ENCODE data around the gene CHRNA10.

CHRNA10 gene

DNA sequence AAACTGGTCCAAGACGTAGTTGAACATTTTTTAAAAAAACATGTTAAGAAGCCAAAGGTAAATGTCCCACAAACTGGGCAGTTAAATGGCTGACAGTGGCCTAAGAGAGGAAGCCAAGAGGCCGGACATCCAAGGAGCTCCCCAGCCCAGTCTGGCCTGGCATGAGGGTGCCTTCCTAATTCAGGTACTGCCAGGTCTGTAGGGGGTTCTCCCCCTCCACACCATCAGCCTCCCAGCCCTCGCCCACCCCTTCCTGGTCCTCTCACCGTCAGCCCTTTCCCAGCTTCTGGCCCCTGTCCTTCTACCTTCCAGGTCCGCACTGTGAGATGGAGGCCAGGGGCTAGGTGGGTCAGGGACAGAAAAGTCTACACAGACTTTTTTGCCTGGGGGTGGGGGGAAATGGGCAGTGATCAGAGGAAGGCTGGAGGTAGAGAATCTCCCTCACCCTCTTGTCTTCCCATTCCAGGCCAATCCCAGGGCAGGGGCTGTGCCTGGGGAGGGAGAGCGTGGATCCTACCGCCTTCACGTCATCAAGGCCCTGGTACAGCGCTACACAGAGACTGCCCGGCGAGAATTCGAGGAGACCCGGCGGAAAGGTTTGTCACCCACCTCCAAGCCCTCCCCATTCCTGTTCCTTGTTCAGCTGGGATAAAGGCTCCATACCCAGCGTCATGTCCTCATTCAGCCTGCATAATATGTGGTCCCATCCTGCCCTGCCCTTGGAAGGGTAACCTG lies 35.4 kb downstream of the CHRNA10 start:
- in situ Hi-C loops (cut with MboI; ENCODE audit: low sequenced_read_pairs), result no loop called here

DNA sequence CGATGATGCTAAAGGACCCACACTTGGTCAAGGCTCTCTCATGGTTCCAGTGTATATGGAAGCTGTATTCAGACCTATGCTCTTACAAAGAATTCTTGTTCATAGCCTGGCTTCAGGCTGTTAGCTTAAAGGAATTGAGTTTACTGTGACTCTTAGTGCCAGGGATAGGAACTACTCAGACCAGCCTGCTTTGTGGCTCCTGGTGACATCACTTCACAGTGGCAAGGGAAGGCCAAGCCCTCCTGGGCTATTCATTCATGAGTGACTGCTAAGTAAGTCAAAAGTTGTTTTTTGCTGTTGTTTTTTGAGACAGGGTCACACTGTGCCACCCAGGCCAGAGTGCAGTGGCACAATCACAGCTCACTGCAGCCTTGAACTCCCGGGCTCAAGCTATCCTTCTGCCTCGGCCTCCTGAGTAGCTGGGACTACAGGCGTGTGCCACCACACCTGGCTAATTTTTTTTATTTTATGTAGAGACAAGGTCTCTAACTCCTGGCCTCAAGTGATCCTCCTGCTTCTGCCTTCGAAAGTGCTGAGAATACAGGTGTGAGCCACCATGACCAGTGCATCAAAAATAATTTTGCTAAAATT lies 39.0 kb downstream of the CHRNA10 start:
- in situ Hi-C loops (cut with MboI; ENCODE audit: low sequenced_read_pairs), result no loop called here

DNA sequence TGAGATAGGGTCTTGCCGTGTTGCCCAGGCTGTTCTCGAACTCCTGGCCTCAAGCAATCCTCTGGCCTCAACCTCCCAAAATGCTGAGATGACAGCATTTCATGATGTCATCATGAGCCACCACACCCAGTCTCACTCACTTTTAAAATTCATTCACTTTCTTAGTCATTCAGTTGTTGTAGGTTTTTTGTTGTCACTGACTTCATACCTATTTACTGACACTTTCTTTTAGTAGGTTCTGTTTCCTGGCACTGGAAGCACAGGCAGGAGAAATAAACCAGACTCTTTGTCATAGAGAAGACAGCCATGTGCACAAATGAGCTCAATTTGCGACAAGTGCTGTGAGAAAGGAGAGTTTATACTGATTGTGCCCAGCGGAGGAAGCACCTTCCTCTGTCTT lies 39.9 kb downstream of the CHRNA10 start:
- in situ Hi-C loops (cut with MboI; ENCODE audit: low sequenced_read_pairs), result no loop called here

DNA sequence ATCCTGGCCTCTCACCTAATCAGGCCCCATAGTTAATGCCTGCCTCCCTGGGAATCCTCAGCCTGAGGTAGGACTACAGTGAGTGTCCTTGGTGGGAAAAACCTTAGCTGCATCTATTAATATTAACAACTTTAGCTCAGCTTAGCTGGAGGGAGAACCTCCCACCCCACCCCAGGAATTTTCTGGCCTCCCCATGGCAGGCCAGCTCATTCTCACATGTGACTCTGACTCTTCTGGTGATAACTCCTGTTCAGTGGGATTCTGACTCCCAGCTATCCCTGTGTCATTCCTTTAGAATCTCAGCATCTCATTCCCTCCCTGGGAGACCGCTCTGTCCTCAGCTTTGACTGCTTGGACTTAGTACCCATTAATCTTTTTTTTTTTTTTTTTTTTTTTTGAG lies 43.9 kb downstream of the CHRNA10 start:
- in situ Hi-C loops (cut with MboI; ENCODE audit: low sequenced_read_pairs), result no loop called here

DNA sequence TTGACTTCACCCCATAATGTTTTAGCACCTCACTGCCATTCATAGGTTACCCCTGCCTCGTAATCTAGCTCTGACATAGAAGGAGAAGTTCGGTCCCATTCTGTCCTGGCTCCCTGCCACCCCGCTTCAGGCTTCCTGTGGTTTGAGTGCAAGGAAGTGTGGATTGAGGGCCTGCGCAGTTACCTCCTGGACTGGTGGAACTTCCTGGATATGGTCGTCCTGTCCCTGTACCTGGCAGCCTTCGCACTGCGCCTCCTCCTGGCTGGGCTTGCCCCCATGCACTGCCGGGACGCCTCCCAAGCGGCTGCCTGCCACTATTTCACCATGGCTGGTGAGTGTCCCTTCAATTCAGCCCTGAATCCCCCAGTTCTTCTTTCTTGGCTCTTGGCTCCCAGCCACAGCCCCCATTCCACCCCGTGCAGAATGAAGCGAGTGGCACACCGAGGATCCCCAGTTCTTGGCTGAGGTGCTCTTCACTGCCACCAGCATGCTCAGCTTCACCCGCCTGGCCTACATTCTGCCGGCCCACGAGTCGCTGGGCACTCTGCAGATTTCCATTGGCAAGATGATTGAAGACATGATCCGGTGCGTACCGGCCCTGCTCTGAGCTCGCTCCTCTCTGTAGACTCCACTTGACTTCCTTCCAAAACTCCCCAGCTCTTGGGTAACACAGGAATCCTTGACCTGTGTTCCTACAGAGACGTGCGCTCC lies 44.8 kb downstream of the CHRNA10 start:
- in situ Hi-C loops (cut with MboI; ENCODE audit: low sequenced_read_pairs), result no loop called here

DNA sequence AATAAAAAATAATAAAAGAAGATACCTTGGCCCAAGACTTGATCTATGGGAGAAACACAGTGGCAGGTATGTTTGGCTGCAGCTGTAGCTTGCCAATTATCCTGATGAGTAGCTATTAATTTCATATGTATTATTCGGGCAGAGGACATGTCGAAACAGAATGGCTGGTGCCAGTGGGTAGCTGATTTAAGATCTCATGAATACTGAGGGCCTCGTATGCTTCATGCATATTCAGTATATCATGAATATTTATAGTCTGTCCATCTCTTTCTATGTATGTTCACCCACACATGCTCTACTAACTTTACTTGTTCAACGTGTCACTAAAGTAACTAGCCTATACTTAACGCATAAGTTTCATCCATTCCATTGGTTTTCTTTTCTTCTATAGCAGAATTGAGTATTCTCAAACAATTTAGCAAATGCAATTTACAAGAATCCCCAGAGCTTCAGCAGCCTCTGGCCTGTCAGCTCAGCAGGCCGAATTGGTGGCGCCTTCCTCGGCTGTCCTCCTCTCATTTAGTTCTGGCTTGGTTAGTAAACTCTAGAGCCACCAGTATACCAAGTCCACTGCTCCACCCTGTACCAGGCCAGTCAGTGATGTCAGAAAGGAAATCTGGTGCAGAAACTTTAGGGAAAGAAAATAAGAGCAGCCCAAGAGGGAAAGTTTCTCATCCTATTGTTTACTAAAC lies 47.3 kb downstream of the CHRNA10 start:
- in situ Hi-C loops (cut with MboI; ENCODE audit: low sequenced_read_pairs), result no loop called here

DNA sequence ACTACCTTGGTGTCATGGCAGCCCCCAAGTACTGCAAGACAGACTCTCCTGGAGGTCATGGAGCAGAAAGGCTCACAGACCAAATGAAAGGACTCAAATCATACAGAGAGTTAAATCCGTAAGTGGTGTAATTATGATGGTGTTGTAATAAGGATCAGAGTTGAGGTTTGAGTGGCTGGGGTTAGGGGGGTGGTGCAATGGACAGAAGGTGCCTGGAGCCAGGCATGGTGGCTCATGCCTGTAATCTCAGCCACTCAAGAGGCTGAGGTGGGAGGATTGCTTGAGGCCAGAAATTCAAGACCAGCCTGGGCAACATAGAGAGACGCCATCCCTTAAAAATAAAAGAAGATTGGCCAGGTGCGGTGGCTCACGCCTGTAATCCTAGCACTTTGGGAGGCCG lies 48.1 kb downstream of the CHRNA10 start:
- in situ Hi-C loops (cut with MboI; ENCODE audit: low sequenced_read_pairs), result no loop called here

DNA sequence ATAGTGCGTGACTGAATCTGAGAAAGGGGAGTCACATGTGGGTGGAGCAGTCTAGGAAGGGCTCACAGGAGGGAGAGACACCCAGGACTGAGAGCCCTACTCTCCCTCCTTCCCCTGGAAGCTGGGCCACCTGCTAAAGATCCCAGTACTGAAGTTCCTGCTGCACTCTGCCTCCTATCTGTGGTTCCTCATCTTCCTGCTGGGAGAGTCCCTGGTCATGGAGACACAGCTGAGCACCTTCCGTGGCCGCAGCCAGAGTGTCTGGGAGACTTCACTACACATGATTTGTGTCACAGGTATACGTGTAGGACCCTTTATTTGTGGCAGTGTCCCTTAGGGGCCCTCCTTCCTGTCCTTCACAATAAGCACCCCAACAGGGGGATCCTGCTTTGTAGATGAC lies 48.7 kb downstream of the CHRNA10 start:
- in situ Hi-C loops (cut with MboI; ENCODE audit: low sequenced_read_pairs), result no loop called here

DNA sequence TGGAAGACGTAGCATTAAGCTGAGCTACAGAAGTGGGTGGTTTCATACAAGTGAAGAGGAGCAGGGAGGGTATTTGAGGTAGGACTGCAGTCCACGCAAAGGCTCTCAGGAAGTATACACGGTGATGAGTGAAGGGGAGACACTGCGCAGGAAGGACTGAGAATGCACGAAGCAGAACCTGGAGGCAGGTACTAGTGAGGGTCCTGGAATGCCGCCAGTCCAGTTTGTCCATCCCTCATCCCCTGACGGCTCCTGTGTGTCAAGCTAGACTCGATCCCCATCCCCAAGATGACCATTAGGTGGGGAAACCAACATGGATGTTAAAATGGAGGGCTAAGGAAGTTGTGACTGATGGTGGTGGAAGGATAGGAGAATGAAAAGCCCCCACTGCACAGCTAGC lies 53.2 kb downstream of the CHRNA10 start:
- in situ Hi-C loops (cut with MboI; ENCODE audit: low sequenced_read_pairs), result no loop called here

DNA sequence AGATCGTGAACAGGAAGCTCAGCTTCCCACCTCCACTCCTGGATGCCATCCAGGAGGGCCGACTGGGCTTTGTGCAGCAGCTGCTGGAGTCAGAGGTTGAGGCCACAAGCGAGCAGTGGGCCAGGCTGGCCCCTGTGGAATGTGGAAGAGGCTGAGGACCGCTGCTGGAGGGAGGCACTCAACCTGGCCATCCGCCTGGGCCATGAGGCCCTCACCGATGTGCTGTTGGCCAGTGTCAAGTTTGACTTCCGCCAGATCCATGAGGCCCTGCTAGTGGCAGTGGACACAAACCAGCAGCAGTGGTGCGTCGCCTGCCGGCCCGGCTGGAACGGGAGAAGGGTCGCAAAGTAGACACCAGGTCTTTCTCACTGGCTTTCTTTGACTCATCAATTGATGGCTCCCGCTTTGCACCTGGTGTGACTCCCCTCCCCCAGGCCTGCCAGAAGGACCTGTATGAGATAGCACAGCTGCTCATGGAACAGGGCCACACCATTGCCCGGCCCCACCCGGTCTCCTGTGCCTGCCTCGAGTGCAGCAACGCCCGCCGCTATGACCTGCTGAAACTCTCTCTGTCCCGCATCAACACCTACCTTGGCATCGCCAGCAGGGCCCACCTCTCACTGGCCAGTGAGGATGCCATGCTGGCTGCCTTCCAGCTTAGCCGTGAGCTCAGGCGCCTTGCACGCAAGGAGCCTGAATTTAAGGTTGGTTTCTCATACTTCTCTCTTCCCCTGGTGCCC lies 54.3 kb downstream of the CHRNA10 start:
- in situ Hi-C loops (cut with MboI; ENCODE audit: low sequenced_read_pairs), result no loop called here

DNA sequence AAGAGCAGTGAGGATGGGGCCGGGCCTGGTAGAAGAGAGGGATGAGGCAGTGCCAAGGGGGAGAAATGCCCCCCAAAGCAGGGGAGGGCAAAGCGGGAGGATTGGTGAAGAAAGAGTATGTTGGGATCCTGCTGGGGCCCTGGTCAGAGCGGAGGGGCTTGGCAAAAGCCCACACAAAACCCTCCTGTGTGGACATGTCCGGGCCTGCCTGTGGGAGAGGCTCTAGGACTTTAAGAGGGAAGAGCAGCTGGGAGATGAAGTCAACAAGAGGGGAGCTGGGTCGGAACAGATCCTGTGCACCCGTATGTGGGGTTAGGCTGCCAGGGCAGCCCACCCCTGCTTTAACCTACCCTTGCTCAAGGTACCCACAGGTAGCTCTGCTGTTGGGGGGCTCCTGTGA lies 55.2 kb downstream of the CHRNA10 start:
- in situ Hi-C loops (cut with MboI; ENCODE audit: low sequenced_read_pairs), result no loop called here

Measured in hTERT RPE-1 (cell line).